ENCODE results near the gene HPS3.

Gene HPS3

DNA sequence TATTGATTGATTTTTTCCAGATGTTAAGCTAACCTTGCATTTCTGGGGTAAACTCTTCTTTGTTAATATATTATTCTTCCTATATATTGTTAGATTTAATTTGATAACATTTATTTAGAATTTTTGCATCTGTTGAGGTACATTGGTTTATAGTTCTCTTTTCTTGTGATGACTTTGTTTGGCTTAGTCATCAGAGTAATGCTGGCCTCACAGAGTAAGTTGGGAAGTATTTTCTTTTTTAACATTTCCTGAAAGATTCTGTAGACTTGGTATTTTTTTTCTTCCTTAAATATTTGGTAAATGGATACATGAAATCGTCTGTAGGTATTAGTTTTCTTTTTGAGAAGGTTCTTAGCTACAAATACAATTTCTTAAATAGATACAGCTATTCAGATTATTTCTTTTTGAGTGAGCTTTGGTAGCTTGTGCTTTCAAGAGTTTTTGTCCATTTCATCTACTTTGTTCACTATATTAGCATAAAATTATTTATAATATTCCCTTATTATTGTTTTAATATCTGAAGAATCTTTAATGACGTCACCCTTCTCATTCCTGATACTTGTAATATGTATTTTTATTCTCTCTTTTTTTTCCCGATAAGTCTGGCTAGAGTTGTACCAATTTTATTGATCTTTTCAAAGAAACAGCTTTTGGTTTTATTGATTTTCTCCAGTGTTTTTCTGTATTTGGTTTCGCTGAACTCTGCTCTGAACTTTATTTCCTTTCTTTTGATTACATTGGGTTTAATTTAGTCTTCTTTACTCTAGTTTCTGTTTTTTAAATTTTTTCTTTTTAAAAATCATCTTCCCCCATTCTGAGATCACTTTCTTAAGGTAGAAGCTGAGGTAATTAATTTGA, 6.5 kb upstream of the HPS3 start:
- FAIRE-seq, result no peak

DNA sequence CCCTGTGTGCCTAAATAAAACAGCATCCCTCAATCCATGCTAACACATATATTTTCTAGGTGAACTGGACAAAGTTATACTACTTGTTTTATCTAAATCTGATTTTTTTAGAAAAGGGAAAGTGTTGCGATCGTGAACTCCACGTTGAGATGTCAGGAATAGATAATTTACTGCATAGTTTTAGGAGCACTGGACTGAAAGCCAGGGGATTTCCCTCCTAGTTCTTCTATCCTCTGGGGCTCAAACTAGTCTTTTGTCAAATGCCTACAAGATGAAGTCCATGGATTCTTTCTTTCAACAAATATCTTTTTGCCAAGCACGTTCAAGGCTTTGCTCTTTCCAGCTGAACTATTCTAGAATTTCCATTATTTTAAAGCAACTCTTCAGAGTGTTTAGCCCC, 617 bp upstream of the HPS3 start:
- FAIRE-seq, result no peak

DNA sequence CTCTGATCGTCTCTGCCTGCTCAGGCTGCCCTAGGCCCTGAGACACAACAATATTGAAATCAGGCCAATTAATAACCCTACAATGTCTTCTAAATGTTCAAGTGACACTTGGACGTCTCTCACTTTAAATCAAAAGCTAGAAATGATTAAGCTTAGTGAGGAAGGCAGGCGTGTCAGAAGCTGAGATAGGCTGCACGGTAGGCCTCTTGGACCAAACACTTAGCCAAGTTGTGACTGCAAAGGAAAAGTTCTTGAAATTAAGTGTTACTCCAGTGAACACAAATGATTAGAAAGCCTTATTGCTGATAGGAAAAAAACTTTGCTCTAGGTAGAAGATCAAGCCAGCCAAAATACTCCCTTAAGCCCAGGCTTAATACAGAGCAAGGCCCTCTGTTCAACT, 2.2 kb downstream of the HPS3 start:
- FAIRE-seq, result no peak

DNA sequence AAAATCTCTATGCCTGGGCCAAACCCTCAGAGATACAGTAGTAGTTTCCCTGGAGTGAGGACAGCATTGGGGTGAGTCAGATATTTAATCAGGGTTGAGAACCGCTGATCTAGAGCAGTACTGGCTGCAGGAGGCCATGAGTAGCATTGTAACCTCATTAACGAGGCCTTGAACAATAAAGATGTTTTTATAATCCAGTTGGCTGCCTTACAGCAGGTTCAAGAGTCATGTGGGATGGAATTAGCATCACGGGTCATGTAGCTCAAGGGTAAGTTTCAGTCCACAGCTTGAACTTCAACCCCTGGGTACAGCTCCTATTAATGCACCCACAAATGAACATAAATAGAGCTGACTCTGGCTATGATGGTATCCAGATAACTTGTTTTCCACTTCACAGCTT, 5.1 kb downstream of the HPS3 start:
- no peak for FAIRE-seq

DNA sequence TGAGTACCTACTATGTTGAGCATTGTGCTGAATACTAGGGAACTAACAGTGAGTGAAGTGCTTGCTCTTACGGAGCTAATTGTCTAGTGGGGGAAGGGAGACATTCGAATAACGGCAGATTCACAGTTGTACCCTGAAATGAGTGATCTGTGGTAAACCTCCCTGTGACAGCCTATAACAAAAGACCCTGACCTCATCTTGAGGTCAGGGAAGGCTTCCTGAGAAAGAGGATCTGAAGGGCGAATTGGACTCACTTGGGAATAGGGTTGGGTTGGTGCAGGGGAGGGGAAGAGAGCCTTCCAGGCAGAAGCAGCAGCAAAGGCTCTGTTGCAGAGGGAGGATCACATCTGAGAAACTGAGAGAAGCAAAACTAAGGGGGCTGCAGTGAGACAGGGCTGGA, 13.2 kb downstream of the HPS3 start:
- FAIRE-seq, result no peak

DNA sequence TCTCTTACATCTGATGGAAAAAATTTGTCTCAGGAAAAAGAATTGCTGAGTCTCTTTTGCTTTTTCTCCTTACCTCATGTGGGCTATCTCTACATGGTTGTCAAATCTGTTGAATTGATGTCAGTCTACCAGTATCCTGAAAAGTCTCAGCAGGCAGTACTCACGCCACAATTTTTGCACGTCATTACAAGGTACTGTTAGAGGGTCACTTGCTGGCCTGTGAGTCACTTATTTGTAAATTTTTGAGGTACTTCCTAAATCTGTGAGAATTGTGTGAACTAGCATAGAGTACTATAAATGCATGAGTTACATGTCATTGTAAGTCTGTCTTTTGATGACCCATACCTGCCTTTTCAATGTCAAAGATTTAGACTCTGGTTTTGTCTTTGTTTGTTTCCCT, 15.9 kb downstream of the HPS3 start:
- FAIRE-seq, result no peak

DNA sequence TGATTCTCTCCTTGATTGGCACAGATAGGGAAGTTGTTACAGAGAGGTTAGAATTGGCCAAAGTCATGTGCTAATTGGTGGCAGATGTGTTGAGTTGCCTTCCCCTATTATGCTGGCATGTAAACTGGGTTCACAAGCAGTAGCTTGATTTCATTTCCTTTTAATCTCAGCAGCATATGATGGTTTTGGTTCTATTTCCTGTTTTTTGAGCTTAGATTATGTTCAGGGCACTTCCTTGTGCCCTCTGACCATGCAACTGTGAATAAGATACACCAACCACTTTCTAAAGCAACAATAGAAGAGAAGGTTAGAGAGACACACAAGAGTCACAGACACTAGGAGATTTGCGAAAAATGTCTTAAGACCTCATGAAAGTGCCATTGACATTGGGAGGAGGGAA, 16.5 kb downstream of the HPS3 start:
- FAIRE-seq, result no peak

DNA sequence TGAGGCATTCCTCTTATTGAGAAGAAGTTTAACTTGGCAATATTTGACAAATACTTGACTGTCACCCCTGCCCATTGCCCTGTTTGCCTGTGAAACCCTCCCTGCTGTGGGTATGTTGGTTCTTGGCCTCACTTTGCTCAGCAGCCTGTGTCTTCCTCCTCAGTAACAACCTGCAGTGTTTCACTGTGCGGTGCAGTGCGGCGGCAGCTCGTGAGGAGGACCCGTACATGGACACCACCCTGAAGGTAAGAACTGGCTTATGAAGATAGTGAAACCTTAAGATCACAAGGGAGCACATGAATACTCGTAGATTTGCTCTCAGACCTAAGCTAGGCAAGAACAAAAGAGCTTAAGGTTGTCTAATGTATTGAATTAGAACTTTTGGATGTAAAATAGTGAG, 21.0 kb downstream of the HPS3 start:
- FAIRE-seq, result no peak

DNA sequence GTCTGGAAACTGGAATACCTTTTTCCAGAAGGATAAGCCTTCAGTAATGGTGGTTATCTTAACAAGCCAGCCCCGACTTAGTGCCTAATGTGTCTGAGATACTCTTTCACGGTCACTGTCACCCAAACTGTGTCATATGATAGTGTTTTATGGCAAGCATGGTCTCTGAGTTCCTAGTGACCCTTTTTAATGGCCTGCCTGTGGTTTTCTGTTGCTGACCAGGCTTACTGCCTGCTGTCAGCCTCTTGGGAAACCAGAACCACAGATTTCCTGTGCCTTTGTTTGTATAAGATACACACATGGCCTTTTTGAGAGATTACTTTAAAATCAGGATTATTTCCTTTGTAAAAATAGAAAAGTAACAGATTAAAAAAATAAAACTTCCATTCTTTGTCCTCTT, 22.4 kb downstream of the HPS3 start:
- no peak for FAIRE-seq

DNA sequence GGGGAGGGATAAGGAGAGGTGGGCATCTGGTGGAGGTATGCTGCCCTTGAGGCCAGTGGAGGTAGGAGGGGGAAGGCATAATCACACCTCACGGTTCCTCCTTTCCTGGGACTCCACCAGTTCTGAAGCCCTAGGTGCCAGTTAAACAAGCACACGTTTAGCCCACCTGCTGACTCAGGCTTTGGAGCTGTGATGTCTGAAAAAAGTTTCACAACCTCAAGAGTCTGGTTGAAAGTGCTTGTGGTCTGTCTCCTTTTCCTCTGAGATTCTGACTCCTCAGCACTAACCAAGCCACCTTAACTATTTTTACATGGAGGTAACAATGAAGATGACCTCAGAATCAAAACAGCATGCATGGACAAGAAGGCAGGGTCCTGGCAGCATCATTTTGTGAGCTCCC, 23.0 kb downstream of the HPS3 start:
- no peak for FAIRE-seq

DNA sequence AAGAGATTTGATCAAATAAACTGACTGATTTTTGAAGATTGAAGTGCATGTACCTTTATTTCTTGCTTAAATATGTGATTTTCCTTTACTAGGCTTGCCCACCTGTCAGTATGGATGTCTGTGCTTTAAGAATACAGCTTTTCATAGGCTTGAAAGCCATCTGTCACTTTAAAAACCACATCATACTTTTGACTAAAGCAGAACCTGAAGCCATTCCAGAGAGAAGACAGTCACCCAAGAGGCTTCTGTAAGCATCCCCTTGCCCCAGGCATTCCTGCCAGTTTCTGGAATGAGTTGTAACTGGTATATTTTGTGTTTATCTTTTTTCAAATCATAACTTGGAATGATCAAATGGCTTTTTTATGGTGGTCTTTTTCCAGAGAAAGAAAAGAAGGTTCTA, 24.0 kb downstream of the HPS3 start:
- FAIRE-seq, result no peak

DNA sequence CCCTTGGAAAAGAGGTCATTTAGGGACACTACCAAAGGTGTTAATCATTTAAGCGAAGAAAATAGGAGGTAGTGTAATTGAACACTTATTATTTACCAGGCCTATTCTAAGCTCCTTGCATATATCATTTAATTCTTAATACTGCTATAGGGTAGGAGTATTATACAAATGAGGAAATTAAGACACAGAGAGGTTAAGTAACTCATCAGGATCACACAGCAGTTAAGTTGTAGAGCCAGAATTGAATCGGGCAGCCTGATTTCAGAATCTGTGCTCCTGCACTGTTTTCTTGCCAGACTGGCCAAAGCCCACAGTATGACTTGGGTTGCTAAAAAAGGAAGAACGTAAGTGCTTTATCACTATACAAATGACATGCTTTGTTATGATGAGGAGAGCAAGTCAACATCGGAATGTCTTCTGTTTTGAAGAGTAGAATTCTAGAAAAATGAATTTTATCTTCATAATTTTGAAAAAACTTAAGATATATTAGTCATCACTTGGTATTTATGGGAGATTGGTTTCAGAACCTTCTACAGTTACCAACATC, 31.4 kb downstream of the HPS3 start:
- no peak for FAIRE-seq

DNA sequence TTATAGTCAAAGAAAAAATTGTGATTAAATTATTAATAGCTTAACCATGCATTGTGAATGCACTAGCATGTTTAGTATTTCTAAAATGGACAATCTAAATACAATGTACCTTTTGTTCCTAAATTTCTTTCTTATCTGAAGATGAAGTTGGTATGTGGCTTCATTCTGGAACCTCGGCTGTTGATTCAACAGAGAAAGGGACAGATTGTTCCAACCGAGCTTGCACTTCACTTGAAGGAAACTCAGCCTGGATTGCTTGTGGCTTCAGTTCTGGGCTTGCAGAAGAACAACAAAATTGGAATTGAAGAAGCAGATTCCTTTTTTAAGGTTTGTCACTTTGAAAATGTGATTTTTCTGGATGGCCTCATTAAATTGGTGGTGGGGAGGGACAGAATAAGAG, 32.6 kb downstream of the HPS3 start:
- no peak for FAIRE-seq

DNA sequence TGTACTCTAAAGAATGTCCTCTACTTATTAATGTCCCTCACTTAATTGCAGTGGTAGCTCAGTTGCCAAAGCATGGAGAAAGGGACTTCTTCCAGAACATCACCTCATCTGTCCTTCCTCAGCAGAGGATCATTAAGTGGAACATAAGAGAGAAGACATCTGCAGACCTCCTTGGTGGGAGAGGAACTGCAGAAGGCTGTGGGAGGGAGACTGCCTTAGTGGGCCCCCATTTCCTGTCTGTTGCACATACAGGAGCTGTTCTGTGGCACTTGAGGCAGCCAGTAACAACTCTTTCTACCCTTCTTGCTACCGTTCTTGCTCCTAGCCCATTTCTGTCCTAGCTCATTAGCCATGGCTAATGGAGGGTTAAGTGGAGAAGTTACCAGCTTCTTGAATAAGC, 33.6 kb downstream of the HPS3 start:
- no peak for FAIRE-seq

DNA sequence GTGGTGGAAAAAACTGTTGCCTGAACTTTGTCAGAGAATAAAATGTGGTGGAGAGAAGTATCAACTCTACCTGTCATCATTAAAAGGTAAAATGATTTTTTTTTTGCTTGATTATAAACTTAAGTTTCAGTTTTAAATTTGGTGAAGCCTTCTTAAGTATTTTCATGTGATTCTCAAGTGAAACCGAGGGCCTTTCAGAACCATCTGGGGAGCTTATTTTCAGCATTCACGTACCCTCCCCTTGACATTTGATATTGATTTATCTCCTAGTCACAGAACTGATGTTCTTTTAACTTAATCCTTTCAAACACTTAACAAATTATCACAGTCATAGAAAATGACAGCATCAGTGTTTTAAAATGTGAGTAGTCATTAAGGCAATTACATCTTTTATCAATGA, 38.5 kb downstream of the HPS3 start:
- no peak for FAIRE-seq

DNA sequence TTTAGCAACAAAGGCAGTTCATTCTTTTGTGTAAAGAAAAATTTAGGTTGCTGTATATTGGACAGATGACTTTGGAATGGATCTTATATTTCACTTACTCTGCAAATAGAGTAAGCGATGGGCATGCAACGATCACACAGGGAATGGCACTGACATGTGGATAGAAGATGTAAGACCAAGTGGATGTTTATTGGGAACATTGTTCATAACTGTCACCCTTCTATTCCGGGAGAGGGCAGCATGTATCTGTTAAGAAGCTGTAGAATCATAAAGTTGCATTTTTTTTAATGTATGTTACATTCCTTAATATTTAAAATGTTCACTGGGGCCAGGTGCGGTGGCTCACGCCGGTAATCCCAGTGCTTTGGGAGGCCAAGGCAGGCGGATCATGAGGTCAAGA, 41.2 kb downstream of the HPS3 start:
- no peak for FAIRE-seq

DNA sequence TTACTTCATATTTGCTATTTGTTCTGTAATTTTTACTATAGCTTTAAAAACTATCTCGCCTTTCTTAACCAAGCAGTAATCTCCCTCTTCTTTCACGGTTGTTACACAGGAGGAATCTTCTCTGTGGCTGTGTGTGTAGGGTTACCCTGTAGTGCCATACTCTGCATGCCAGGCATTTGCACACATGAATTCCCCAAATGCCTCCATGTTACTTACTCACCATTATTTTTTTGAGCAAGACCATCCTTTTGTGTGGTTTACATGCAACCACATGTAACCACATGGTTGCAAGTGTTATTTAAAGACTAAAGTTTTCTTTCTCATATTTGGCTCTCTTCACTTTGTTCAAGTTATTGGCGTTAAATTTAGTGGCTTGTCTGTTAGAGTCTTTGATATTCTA, 45.5 kb downstream of the HPS3 start:
- FAIRE-seq, result no peak

DNA sequence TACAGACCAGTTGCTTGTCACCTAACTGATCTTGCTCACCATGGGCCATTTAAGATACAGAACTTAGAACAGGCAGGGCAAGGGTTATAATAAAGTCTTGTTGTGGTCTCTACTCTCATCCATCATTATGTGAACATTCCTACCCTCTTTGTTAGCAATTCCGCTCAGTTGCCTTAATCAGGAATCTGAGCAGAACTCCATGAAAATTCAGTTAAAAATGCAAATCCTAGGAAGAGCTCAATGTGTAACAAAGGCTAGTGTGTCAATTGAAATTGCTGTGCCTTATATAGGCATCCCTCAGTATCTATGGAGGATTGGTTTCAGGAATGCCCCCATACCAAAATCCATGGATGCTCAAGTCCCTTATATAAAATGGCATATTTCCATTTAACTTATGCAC, 47.7 kb downstream of the HPS3 start:
- FAIRE-seq, result no peak

DNA sequence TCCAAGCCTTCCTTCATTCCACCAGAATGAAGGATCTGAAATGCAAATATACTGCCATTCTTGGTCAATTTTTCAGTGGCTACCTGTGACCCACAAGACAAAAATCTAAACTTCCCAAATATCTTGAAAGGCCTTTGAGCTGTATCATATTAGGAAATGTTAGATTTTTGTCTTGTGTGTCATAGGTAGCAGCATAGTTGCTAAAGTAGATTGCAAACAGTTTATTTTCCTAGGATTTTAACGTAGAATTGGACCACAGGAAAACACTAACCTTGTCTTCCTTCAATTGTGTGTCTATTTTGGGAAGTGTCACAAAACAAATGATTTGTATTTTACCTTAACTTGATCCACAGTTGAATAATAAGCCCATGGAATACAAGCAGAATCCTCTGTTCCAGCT, 49.8 kb downstream of the HPS3 start:
- FAIRE-seq, result no peak

DNA sequence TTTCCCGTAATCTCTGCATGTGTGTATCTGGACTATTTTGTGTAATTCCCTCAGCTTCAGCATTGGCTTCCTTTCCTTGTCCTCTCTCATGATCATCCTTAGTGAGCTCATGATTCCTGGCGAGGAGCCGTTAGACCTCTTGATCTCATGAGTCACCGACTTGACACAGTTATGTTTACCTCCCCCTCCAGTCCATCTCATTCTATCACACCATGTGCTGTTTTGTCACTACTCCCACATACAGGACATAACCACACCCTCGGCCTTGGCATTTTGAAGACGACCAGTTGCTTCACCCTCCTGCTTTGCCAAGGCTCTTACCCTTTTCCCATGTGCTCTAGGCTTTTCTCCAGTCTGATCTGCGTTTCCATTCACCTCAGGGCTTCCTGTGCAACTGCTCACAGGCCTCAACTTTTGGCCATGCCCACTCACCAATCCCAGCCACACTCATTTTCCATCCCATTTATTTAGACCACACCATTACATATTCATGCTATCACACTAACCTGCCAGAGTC, 50.7 kb downstream of the HPS3 start:
- FAIRE-seq, result no peak

DNA sequence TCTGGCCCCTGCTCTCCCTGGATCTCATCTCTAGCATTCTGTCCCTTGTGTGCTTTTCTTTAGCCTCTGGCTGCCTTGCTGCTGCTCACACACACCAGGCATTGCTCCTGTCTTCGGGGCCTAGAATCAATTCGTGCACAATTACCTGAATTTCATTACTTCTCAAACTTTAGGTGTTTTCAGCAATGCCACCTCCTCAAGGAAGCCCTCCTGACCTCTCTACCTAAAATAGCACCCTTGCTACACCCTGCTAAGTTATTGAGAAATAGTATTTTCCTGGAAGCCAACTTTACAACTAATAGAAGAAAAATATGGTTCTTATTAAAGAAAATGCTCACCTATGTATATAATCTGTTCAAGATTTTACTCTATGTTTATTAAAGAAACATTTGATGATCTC, 51.7 kb downstream of the HPS3 start:
- no peak for FAIRE-seq

DNA sequence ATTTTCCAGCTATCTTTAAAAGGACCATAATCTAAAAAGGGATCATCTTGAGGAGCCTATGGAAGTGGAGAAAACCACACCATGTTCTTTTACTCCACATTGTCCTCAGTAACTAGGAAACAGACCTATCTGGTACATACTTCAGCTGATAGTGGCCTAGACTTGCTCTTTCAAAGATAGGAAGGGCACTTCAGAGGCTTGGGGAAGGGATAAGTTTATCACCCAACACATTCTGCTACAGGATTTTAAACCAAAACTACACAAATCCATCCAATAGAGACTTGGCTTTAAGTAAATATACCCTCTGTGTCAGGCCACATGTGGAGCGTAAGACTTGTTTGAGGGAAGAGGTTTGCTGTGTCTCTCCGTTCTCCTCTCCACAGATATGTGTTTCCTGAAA, 56.8 kb downstream of the HPS3 start:
- FAIRE-seq, result no peak

DNA sequence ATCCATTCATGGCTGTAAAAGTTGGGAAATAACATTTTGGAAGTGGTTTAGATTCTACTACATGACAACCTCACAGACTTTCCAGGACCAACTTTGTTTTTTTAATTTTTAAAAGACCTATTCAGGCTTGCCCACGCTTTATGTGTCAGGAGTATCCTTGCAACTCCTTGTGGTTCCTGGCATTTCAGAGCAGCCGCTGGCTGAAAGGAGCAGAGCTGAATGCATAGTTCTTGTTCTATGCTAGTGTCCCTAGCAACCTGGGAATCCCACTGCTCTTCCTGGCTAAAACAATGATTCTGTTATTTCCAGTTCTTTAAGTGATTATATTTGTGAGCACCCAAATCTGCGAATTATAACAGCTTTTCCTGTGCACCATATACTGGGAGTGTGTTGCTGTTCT, 57.3 kb downstream of the HPS3 start:
- FAIRE-seq, result no peak

DNA sequence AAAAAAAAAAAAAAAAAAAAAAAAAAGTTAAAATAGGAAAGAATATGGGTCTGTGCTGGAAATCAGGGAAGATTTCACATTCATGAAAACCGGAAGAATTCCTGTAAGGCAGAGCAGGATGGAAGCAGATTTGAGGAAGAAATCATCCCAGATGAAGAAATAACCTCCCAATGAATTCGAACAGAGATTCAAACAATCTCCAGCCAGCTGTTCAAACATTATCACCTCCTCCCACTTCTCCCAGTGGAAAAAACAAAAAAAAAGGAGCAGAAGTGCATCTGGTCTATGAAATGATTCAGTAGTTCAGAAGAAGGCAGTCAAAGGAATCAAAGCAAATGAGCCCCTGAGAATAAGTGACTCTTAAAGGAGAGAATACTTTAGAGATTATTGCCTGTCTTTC, 59.1 kb downstream of the HPS3 start:
- FAIRE-seq, result no peak

DNA sequence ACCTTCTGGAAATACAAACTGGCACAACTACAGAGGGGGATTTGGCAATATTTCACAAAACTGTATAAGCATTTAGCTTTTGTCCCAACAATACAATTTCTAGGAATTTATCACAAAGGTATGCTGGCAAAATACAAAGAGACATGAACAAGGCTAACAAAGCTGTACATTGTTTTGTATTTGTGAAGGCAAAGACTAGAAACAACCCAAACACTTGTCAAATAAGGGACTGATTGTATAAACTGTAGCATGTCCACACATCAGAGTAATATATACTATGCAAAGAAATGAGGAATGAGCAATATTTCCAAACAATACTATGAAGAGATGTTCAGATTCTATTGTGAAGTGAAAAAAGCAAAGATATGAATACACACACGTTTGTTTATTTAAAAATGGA, 65.8 kb downstream of the HPS3 start:
- no peak for FAIRE-seq
